ENCODE results near the gene AFDN.
"Not testable (repeated sequence)": the region's sequence is repeated elsewhere in the genome, so short reads cannot be mapped to it uniquely, and the experiment has no call there.

AFDN gene

DNA sequence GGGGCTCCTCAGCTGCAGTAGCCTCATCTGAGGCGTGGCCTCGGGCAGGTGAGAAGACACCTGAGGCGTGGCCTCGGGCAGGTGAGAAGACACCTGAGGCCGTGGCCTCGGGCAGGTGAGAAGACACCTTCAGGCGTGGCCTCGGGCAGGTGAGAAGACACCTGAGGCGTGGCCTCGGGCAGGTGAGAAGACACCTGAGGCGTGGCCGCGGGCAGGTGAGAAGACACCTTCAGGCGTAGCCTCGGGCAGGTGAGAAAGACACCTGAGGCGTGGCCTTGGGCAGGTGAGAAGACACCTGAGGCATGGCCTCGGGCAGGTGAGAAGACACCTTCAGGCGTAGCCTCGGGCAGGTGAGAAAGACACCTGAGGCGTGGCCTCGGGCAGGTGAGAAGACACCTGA is 174.8 kb downstream of the AFDN start:
- DNase-seq (ENCODE audit: low read depth in 2 of 2): not testable (repeated sequence)

DNA sequence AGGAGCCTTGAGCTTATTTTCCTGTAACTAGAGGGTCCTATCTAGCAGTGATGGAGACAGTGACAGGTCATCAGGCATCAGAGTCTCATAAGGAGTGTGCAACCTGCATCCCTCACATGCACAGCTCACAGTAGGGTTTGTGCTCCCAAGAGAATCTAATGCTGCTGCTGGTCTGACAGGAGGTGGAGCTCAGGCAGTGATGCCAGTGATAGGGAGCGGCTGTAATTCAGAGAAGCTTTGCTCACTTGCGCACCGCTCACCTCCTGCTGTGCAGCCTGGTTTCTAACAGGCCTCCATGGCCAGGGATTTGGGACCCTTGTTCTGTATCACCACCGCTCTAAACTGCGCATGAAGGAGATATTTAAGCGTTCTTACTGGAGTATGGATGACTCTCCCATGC is 176.1 kb downstream of the AFDN start:
- no peak for DNase-seq (ENCODE audit: low read depth in 2 of 2)

DNA sequence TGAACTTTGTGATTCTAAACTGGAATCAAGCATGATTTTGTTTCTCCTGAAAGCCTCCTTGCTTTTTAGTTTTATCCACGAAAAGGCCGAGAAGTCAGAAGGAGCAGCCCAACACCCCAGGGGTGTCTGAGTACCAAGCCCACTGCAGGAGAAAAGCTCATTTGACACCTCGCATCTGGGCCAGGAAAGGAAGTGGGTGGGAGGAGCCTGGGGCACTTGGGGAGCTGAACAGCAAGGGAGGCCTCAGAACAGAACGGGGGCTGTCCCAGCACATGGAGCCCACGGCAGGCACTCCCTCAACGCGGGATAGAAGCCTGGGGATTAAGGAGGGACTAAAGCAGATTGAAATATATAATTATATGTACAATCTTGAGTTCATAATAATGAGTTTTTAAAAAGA is 177.3 kb downstream of the AFDN start:
- no peak for DNase-seq (ENCODE audit: low read depth in 2 of 2)

DNA sequence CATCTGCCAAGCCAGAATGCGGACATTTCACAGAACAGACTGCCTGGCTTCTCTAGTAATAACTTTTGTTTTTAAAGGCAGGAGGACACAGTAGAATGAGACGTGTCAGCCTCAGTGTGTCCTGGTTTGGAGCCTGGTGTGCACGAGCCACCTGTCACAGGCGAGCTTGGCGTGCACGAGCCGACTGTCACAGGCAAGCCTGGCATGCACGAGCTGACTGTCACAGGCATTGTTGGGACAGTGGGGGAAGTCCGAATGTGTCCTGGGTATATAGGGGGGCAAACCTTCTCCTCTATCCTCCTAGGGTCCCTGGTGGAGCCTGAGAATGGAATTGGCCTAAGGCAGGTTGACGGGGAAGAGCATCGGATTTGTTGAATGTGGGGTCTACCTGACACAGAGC is 178.2 kb downstream of the AFDN start:
- no peak for DNase-seq (ENCODE audit: low read depth in 2 of 2)

DNA sequence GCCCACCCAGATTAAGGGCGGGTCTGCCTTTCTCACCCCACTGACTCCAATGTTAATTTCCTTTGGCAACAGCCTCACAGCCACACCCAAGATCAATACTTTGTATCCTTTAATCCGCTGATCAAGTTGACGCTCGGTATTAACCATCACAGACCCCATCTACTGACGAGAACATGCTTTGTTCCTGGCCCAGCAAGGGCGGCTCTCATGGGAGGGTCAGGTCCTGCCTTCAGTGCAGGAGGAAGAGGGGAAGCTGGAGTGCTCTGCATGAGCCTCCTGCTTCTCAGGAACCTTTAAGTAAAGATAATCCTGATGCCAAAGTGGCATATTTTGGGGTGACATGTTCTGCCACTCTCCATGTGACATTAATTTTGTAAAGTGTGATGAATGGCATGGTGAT is 179.1 kb downstream of the AFDN start:
- no peak for DNase-seq (ENCODE audit: low read depth in 2 of 2)

DNA sequence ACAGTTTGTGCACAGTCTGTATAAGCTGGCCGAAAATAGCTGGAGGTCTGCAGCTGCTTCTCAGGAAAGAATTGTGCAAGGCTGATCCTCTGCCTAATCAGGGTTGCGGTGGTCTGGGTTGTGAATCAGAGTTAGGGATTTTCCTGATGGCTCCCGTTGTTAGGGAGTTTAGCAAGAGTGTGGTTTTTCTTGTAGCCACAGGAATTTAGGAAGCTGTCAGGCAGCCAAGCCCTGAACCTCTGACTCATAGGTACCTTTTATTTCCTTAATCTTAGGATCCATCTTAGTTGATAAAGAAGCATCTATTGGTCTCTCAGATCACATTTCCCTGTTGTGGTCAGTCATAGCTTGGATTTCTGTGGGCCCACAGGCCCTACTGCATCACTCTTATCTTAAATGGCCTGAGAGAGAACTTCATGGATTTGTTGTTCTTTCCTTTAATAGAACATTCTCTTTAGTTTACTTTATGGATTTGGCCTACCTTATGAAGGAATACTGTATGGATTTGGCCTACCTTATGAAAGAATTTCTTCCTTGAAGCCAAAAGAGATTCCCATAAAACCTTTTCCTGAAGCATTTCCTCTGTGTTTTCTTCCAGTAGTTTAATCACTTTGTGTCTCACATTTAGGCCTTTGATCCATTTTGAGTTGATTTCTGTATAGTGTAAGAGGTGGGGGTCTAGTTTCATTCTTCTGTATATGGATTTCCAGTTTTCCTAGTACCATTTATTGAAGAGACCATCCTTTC is 181.1 kb downstream of the AFDN start:
- no peak for DNase-seq (ENCODE audit: low read depth in 2 of 2)

DNA sequence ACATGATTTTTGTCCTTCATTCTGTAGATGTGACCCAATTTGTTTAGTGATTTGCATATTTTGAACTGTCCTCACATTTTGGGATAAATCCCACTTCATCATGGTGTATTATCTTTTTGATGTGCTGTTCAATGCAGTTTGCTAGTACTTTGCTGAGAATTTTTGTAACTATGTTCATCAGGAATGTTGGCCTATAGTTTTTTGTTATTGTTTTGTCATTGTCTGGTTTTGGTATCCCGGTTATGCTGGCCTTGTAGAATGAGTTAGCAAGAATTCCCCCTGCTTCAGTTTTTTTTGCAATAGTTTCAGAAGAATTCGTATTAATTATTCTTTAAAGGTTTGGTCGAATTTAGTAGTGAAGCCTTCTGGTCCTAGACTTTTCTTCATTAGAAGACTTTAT is 182.6 kb downstream of the AFDN start:
- no peak for DNase-seq (ENCODE audit: low read depth in 2 of 2)

DNA sequence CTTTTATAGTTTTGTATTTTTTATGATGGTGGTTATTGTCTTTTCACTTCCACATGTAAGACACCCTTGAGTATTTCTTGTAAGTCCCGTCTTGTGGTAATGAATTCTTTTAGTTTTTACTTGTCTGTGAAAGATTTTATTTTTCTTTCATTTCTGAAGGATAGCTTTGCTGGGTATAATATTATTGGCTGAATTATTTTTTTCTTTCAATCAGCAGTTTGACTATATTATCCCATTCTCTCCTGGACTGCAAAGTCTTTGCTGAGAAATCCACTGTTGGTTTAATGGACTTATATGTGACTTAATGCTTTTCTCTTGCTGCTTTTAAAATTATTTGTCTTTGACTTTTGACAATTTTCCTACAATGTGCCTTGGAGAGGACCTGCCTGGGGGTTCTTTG is 184.6 kb downstream of the AFDN start:
- no peak for DNase-seq (ENCODE audit: low read depth in 2 of 2)

DNA sequence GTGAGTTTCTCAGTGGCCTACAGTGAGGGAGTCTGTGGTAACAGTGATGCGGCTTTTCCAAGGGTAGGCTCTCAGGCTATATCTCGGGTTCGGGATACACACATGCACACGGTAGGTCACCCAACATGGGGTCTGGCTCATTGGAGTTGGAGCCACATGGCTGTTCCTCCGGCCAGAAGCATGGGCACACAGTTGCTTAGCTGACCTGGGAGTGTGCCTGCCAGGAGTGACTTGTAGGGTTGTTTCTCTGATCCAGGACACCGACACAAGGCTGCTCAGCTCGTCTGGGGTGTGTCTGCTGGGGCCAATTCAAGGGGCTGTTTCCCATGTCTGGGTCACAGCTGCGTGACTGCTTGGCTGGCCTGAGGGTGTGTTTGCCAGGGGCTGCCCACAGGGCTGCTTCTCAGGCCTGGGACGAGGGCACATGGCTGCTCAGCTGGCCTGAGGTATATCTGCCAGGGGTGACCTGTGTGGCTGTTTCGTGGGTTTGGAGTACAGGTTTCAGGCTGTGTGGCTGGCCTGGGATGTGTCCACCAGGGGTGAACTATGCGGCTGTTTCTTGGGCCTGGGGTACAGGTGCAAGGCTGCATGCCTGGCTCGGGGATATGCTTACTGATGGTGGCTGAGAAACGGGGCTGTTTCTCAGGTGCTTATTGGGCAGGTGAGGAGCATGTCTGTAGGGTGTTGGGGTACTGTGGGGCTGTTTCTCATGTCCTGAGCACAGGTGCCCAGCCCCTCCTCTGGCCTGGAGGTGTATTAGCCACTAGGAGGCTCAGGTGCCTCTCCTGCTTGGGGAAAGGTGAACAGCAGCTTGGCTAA is 185.9 kb downstream of the AFDN start:
- DNase-seq (ENCODE audit: low read depth in 2 of 2): no peak

DNA sequence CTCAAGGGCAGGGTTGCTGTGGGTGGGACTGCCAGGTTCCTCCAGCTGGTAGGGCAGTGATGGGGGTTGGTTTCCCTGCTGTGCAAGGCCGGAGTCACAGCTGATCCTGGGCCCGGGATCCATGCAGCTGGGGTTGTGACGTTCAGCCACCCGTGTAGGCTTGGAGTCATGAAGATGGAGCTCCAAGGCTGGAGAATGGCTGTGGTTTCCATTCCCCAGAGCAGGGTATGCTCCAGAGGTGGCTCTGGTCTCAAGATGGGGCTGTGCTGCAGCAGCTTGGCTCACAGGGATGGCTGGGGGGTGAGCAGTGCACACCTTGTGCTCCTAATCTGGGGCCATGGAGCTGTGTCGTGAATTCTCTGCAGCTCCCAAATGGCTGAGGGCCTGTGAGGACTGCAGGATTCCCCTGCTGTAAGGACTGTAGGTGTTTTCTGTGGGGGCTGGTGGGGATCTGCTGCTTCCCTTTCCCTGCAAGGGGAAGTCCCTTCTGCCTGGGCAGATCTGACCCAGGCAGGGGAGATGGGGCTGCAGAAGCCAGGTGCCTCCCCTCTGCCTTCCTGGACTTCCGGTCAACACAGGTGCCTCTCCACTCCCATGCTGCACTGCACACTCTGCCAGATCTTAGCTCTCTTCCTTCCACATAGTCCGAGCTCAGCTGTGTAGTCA is 186.7 kb downstream of the AFDN start:
- DNase-seq (ENCODE audit: low read depth in 2 of 2): no peak

DNA sequence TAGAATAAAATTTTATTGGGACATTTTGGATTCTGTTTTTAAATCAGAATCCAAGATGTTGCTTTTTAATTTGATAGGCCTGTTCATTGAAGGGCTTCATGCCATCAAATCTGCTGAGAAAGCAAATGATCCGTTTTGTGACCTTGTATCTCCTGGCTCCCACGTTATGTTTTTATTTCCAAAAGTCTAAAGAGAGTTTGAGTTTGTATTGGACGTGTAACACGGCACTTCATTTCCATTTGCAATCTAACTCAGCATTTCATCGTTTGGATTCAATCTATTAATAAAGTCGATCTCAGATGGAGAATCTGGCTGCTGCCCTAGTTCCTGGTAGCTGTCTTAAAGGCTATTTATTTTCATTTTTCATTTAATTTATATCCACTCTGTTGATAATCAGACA is 187.7 kb downstream of the AFDN start:
- DNase-seq (ENCODE audit: low read depth in 2 of 2): no peak

DNA sequence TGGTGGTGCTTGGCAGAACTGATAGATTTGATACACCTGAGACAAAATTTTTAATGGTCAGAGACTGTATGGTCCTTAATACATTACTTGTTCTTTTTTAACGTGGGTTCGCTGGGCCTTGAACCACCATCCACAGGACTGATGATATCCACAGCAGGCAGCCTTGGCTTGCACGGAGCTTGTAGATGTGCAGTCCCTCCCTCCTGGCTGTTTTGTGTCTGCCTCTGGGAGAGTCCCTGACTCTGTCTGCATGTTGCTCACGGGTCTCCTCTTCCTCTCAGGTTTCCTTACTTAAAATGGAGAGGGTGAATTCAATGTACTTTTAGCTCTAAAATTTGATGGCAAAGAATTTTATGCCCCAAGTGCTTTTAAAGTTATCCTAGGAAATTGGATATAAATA is 188.3 kb downstream of the AFDN start:
- no peak for DNase-seq (ENCODE audit: low read depth in 2 of 2)

DNA sequence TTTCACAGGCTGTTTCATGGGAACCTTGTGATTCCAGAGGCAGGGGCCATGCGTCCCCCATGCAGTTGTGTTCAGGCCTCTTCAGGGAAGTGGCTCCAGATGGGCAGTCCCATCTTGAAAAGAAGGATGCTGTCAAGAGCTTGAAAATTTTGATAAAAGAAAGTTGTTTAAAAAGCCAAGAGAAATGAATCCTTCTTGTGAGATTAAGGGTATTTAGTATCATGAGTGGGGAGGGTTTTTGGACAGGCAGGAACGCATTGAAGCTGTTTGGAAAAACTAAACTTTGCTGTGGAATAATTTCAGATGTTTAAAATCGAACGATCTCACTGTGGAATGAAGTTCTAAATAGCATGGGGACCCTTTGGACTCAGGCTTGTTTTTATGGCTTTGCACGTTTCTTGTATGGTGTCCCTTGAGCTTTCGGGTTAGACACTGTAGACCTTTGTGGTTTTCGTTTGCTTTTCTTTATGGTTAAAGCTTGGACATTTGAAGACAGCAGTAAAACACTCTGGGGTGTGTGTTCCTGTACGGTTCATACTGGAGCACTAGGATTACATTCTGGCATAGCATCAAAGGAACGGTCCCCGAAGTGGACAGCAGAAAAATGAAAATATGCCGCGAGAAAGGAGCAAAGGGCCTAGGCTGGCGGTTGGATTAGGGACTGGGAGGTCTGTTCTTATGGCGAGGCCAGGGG is 188.9 kb downstream of the AFDN start:
- no peak for DNase-seq (ENCODE audit: low read depth in 2 of 2)

DNA sequence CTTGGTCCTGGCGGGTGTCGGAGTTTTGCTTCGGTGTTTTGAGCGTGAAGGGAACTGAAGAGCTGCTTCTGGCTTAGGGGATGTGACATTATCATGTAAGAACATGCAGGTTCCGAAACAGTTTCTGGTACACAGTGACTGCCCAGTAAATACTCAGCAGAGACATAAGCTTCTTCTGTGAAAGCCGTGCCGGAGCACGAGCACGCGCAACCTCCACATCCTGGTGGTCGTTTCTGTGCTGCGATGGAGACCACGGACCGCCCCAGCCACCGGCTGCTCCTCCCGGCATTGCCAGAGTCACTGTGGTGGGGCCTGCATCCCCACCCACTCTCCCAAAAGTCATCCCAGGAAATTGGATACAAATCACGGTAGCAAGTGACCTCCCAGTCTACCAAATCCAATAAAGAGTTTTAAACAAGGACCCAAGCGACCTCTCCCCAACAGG is 189.5 kb downstream of the AFDN start:
- DNase-seq (ENCODE audit: low read depth in 2 of 2): no peak

DNA sequence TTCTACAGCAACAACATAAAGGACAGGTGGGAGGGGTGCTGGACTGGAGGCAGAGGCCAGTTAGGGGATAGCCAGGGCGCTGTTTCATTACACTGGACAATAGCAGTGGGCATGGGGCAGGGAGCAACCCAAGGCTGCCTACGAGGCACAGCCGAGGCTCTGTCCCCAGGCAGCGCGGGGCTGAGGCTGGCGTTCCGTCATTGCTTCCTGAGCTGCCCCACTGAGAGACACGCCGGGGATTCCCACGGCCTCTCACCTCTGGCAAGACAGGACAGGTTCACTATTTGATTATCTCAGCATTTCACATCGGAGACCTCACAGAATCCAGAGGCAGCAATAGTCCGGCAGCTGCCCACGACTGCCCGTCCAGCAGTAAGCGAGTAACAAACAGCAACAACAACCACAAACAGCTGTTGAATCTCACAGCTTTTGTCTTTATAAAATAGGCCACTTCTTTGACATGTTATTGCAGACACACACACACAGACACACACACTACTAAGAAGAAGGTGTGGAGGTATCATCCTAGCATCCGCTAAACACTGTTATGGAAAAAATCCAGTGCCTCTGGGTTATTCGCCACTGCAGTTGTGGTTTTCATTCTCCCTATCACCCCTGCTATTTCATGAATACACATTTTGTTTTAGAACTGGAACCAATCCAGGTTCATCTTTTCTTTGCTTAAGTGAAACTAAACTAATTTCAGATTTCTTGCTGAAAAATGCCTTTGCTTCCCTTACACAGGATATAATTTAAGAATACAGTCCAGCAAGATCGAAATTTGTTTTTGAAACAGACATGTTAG is 190.2 kb downstream of the AFDN start:
- no peak for DNase-seq (ENCODE audit: low read depth in 2 of 2)

DNA sequence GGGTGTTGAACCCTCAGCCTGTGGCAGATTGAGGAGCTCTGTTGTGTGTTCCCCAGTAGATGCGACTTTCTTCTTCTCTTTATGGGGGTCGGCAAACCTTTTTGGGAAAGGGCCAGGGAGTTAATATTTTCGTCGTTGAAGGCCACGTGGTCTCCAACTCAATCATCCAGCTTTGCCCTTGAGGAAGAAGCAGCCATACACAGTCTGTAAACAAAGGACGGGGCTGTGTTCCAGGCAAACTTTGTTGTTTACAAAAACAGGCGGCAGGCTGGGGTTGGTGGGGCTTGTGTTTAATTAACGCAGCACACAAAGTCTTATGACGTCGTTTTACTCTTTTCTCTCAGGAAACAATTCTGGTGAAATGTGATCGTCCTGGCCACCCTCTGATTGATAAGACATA is 190.9 kb downstream of the AFDN start:
- no peak for DNase-seq (ENCODE audit: low read depth in 2 of 2)

DNA sequence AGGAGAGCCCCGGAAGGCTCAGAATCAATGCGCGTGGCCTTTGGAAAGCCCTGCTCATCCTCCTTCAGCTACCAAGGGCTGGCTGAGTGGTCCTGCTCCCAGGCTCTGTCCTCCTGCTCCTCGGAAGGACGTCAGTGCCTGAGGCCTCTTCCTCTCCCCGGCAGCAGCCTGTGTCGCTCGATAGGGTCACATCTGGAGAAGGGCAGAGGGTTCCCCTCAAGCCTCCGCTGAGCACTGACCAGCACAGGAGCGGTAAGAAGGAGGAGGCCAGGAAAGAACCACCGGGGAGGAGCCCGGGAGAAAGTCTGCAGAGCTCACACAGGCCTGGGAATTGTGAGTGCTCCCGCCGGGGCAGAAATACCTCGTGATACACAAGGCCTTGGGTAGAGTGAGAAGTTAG is 192.0 kb downstream of the AFDN start:
- no peak for DNase-seq (ENCODE audit: low read depth in 2 of 2)

DNA sequence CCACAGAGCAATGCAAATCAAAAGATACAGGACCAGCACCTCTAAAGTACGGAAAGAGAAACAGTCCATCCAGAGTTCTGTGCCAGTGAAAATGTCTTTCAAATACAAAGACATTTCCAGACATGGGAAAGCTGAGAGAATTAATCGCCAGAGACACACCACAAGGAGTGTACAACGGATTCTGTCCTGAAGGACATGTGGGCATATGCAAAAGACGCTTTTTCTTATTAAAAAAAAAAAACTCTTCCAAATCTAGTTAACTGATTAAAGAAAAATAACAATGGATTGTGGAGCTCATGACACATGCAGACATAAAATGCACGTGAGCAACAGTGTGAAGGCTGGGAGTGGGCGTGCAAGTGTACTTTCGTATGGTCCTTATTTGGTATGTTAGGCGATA is 193.5 kb downstream of the AFDN start:
- DNase-seq (ENCODE audit: low read depth in 2 of 2): no peak

DNA sequence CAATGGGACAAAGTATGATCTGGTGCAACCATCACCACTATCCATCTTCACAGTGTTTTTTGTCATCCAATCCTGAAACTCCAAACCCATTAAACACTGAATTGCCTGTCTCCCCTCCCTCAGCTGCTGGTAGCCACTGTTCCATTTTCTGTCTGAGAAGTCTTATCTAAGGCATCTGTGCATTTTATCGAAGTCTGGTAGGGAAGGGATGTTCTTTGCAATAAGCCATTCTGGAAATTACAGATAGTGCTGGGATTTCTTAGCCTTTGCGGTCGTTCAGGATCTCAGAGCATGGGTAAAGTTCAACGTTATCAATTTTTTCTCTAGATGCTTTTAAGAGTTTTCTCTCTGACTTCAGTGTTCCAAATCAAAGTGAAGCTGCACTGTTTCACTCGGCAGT is 194.9 kb downstream of the AFDN start:
- no peak for DNase-seq (ENCODE audit: low read depth in 2 of 2)
